Activated CD4-positive, alpha-beta T cell treated with anti-CD3 and anti-CD28 coated beads, Interleukin-2, amount 50 U/mL, for 16 hours (primary cell): ENCODE measurements around the gene DMWD.

Experiments
- DNase-seq: peaks from one replicate; pipeline ENCODE4 v3.0.0-alpha.2; 2020

DMWD gene

DNA sequence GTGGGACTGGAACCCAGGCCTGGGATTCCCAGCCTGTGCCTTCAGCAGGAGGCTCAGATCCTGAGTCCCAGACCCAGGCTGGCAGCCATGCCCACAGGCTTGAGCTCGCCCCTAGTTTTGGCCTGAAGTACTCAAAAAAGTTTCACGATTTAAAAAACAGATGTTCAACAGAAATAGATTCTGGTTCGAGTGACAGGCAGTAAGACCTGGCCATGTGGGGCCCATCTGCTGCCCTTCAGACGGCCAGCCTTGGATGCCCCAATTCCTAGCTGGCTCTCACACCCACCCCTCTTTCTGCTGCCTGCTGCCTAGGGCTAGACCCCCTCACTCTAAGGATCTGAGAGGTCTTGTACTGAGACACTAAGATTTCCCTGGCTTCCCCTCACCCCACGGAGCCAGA is 7.5 kb downstream of the DMWD start:
- no peak for DNase-seq

DNA sequence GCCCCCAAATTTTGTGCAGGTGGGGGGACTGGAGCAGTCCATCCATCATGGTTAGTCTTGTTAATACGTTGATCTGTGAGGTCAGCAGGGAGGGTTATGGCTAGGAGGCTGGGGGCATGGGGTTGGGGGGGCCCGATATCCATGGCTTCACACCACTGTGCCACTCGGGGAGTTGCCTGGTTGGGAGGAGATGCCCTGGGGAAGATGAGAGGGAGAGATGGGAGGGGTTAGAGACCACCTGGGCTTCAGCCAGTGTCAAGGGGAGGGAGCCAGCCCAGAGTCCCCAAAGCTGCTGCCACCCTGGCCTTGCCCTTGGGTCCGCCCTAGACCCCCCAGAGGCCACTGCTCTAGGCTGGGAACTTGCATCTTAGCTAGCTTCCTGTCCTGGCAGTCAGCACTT is 8.5 kb downstream of the DMWD start:
- no peak for DNase-seq

DNA sequence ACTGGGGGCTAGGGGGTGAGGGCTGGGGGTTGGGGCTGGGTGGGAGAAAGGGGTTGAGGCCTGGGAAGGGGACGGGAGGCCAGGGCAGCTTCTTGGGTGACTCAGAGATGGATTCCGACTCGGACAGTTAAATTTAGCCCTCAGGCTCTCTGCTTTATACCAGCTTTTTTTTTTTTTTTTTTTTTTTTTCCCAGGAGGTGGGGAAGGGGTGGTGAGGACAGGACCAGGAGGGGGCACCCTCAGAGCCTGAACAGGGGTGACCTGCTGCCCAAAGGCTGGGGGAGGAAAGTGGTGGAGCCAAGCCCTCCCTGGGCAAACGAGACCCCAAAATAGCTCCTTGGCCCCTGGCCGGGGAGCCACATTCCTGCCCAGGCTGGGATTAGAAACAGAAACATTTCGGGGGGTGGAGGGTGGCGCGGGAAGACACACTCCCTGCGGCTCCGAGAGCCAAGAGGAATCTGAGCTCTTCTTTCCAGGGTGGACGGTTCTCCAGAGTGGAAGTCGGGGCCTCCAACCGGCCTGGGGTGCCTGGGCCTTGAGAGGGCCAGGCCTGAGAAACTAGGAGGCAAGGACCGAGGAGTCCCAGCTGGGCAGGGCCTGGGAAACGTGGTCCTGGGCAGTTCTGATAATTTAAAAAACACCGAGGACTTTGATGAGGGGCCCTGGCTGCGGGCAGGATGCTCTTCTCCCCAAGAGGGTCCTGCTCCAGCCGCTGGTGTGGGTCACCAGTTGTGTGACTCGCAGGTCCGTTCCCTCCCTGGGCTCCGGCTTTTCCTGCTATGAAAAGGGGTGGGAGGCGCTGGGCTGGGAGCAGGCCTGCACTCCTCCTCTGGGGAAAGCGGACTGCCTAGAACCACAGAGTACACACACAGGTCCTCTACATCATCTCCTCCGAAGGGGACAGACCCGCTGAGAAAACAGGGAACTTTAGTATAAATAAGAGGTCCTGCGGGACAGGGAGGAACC is 9.5 kb downstream of the DMWD start:
- no peak for DNase-seq

GRCh38 chr19:45782162-45782691 is 10.4 kb downstream of the DMWD start, which contains the start of gene DMPK:
DMPK (minus strand) TSS chr19:45782490; CDS start chr19:45782352, 138 bp downstream.
- no peak for DNase-seq

- DNase-seq: no peak
Observed at GRCh38 chr19:45781214-45782161, 11.2 kb downstream of the DMWD start.

DNA sequence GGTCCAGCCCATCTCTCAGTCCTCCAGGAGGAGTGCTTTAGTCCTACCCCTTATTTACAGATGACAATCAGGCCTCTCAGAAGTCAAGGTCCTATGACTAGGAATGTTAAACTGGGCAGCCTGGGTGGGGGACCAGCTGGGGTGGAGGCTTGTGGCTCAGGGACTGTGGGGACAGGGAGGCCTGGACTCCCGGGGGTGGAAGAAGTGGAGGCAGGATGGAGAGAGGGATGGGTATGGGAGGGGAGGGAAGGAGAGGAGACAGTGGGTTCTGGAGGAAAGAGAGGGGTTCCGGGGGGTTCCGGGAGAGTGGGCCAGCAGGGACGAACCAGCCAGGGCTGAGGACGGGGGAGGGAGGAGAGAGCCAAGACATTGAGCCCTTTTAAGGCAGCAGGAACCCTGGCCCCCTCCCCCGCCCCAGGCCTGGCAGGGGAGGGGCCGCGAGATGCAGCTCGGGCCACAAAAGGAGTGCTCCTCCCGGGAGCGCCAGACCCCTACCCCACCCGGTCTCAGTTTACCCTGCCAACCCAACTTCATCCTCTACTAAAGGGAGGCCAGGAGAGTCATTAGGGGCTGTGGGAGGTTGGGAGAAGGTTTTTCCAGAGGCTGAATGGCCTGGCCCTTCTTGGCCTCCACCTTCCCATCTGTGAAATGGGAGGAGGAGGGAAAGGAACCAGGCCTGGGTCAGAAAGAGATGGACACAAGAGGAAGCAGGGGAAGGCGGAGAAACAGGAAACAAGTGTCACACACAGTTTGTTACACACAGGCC is 12.0 kb downstream of the DMWD start:
- DNase-seq: no peak

- DNase-seq: no peak
Observed at GRCh38 chr19:45780146-45780447, 12.5 kb downstream of the DMWD start.

GRCh38 chr19:45779231-45780145 is 13.2 kb downstream of the DMWD start:
- DNase-seq: peak; percentile 95

DNA sequence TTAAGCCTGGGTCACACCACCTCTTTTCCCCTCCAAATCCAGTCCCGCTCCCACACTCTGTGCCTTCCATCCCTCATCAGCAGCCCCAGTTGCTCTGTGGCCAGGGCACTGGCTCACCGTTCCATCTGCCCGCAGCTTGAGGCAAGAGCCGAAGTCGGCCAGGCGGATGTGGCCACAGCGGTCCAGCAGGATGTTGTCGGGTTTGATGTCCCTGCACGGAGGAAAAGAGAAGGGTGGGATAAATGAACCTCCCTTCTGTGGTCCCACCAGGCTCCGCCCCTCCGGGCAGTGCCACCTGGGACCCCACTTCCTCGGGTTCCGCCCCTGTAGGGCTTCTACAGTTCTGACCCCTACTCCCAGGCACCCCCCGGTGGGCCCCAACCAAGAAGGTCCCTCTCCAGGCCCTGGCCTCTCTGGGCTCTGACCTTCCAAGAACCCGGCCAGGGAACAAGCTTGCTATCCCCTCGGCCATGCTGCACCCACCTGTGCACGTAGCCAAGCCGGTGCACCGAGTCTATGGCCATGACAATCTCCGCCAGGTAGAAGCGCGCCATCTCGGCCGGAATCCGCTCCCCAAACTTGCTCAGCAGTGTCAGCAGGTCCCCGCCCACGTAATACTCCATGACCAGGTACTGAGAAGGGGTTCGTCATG is 14.5 kb downstream of the DMWD start:
- DNase-seq: no peak

DNA sequence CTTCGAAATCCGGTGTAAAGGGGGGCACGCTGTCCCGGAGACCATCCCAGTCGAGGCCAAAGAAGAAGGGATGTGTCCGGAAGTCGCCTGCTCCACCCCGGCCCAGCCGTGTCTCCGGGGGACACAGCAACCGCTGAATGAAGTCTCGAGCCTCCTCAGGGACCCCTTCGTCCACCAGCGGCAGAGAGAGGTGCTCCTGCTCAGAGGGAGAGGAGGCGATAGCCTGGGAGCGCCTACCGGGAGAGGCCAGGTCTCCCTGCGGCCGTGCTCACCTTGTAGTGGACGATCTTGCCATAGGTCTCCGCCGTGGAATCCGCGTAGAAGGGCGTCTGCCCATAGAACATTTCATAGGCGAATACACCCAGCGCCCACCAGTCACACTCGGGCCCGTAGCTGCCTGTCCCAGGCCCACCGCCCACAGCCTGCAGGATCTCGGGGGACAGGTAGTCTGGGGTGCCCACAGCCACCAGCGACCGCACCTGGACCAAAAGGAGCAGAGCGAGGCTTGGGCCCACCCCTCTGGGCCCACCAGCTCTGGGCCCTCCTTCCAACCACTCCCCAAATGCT is 15.2 kb downstream of the DMWD start:
- DNase-seq: no peak

DNA sequence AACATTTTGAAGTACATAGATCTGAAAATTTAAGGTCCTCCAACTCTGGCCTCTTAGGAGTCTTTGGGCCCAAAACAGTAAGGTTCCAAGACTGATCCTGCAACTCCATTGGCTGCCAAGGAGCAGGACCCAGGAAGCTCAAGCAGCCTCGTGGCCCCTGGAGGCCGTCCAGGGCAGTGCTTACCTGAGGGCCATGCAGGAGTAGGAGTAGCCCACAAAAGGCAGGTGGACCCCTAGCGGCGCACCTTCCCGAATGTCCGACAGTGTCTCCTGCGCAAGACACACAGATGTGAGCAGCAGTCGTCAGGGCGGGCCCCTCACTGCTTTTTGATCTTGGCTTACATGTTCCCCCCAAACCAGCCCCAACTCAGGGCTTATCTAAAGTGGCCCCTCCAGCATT is 17.9 kb downstream of the DMWD start:
- DNase-seq: no peak

DNA sequence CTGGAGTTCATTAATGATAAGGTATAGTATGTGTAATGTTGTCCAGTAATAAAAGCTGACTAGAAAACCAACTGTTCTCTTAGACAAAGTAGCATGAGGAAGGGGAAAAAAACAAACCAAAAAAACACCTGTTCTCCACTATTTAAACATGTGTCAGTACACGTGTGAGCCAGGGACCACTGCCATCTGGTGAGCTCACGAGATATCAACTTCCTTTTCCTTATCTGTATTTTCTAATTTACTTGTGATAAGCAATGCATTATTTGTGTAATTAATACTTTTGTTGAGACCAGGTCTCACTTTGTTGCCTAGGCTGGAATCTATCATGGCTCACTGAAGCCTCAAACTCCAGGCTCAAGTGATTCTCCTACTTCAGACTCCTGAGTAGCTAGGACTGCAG is 19.3 kb downstream of the DMWD start:
- DNase-seq: no peak

DNA sequence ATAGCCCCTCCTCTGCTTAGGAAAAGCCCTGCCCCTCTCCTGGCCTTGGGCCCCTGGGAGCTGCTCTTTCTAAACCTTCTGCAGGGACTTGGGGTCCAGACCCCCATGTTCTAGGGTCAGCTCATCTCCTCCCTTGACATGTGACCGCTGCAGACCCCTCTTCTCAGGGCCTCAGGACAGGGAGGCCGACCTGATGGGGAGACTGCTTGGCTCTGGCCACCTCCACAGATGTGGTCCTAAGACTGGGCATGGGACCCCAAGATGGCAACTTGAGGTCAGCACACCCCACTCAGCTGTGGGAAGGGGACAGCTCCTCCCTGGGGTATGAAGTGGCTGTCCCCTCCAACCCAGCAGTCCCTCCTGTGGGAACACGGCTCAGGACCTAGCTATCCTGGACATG is 19.7 kb downstream of the DMWD start:
- DNase-seq: no peak

- DNase-seq: no peak
Observed at GRCh38 chr19:45772130-45772840, 20.4 kb downstream of the DMWD start.

GRCh38 chr19:45771311-45771933 is 21.2 kb downstream of the DMWD start:
- no peak for DNase-seq

GRCh38 chr19:45770192-45771101 is 22.2 kb downstream of the DMWD start:
- peak; percentile 93 for DNase-seq

- DNase-seq: peak; percentile 28
Observed at GRCh38 chr19:45769821-45770191, 22.8 kb downstream of the DMWD start.
